Ishikawa (cell line): ENCODE measurements around the gene CT55.

ENCODE experiments used
- CEBPB ChIP-seq: IDR thresholded peaks from 2 replicates; pipeline ENCODE4 v1.6.1; 2012
- CREB1 ChIP-seq: IDR thresholded peaks from 2 replicates; pipeline ENCODE4 v1.6.1; 2012; ENCODE audit warnings: low read depth
- EGR1 ChIP-seq: IDR thresholded peaks from 2 replicates; pipeline ENCODE4 v1.6.1; 2012
- EP300 ChIP-seq: IDR thresholded peaks from 2 replicates; pipeline ENCODE4 v1.6.1; 2012; ENCODE audit warnings: borderline replicate concordance
- FOXM1 ChIP-seq: IDR thresholded peaks from 2 replicates; pipeline ENCODE4 v1.6.1; 2012; ENCODE audit warnings: low read depth, borderline replicate concordance
- MAX ChIP-seq: IDR thresholded peaks from 2 replicates; pipeline ENCODE4 v1.6.1; 2012
- NFIC ChIP-seq: IDR thresholded peaks from 2 replicates; pipeline ENCODE4 v1.6.1; 2012
- RAD21 ChIP-seq: IDR thresholded peaks from 2 replicates; pipeline ENCODE4 v1.6.1; 2012; ENCODE audit warnings: low read depth
- REST ChIP-seq: IDR thresholded peaks from 2 replicates; pipeline ENCODE4 v1.6.1; 2012; ENCODE audit warnings: low read depth, mild to moderate bottlenecking
- TAF1 ChIP-seq: IDR thresholded peaks from 2 replicates; pipeline ENCODE4 v1.6.1; 2012; ENCODE audit warnings: low read depth, mild to moderate bottlenecking
- TCF12 ChIP-seq: IDR thresholded peaks from 2 replicates; pipeline ENCODE4 v1.6.1; 2012; ENCODE audit warnings: low read depth
- TEAD4 ChIP-seq: IDR thresholded peaks from 2 replicates; pipeline ENCODE4 v1.6.1; 2012
- USF1 ChIP-seq: IDR thresholded peaks from 2 replicates; pipeline ENCODE4 v1.6.1; 2012
- YY1 ChIP-seq: IDR thresholded peaks from 2 replicates; pipeline ENCODE4 v1.6.1; 2012; ENCODE audit warnings: low read depth
- ZBTB7A ChIP-seq: IDR thresholded peaks from 2 replicates; pipeline ENCODE4 v1.6.1; 2012; ENCODE audit warnings: low read depth

Gene CT55

GRCh38 chrX:135185795-135186443, 14.7 kb upstream of the CT55 start:
- TF ChIP-seq CEBPB (no peak), REST (no peak), RAD21 (peak; percentile 69), EGR1 (no peak)

GRCh38 chrX:135178636-135179035, 7.4 kb upstream of the CT55 start:
- TF ChIP-seq REST, result no peak
- no peak for TF ChIP-seq EGR1
- TF ChIP-seq FOXM1, result no peak
- TF ChIP-seq EP300, result no peak
- TF ChIP-seq MAX, result no peak
- no peak for TF ChIP-seq YY1
- TF ChIP-seq TEAD4, result no peak
- TF ChIP-seq CREB1, result no peak
- no peak for TF ChIP-seq NFIC
- no peak for TF ChIP-seq CEBPB
- no peak for TF ChIP-seq TCF12
- TF ChIP-seq ZBTB7A, result no peak
- no peak for TF ChIP-seq RAD21
- no peak for TF ChIP-seq USF1

- TF ChIP-seq EP300 (no peak), NFIC (no peak), USF1 (no peak), YY1 (no peak), TEAD4 (no peak), REST (no peak), FOXM1 (no peak), CREB1 (no peak), MAX (no peak), TAF1 (no peak), TCF12 (no peak), EGR1 (no peak), CEBPB (no peak), ZBTB7A (no peak), RAD21 (no peak)
These were observed 730 bp downstream of the CT55 start for GRCh38 chrX:135170468-135170867.

GRCh38 chrX:135168486-135168885, 2.7 kb downstream of the CT55 start:
- TF ChIP-seq TCF12 (no peak), YY1 (no peak), TAF1 (no peak), TEAD4 (no peak), NFIC (no peak), CEBPB (no peak), ZBTB7A (no peak), CREB1 (no peak), REST (no peak), EGR1 (no peak), RAD21 (no peak), FOXM1 (no peak)
